Adrenal gland (tissue), 12 donors: ENCODE results near the gene CACNA1H. TPM values are rescaled to one million over a fixed set of nuclear protein-coding genes. Genes with fewer than 3 reads are reported as not detected.

Experiments
- DNase-seq, 7 donors: peaks; one replicate each; pipeline ENCODE4 v3.0.0-alpha.2; 2019 to 2020
- H3K27ac ChIP-seq, 5 donors: fragments of 200-600 bp; sonication (generic) in 4 of 5; 1 replicate in 3 of 5; 2 replicates in 2 of 5; pipeline versions ENCODE4 v1.5.1 to v1.8.0; 2016 to 2020; ENCODE audit warnings: mild to moderate bottlenecking in 1 of 5
- H3K27me3 ChIP-seq: fragments of 200-600 bp; 2 replicates; pipeline ENCODE4 v1.8.0; 2021
- H3K36me3 ChIP-seq, 2 donors: fragments of 200-600 bp; replicated peaks in 1 of 2; 1 replicate in 1 of 2; 2 replicates in 1 of 2; pipeline versions ENCODE4 v1.5.1 to v1.8.0; 2018 to 2022
- H3K4me1 ChIP-seq, 2 donors: fragments of 200-600 bp; replicated peaks in 1 of 2; 1 replicate in 1 of 2; 2 replicates in 1 of 2; pipeline versions ENCODE4 v1.5.1 to v1.8.0; 2018 to 2021
- H3K4me3 ChIP-seq, 4 donors: fragments of 200-600 bp; sonication (generic) in 3 of 4; one replicate each; pipeline ENCODE4 v1.5.1; 2016 to 2018
- H3K9me3 ChIP-seq, 3 donors: fragments of 200-600 bp; sonication (generic) in 1 of 3; replicated peaks in 1 of 3; 1 replicate in 2 of 3; 2 replicates in 1 of 3; pipeline versions ENCODE4 v1.5.1 to v1.8.0; 2016 to 2021
- CTCF ChIP-seq, 6 experiments: fragments of 450-650 bp in 4 of 6; fragments of 200-600 bp in 2 of 6; sonication (generic) in 1 of 6; IDR thresholded peaks; 1 replicate in 5 of 6; 2 replicates in 1 of 6; pipeline versions ENCODE4 v1.5.1 to v1.8.0; 2016 to 2021; ENCODE audit warnings: antibody characterized with exemption in 6 of 6, mild to moderate bottlenecking in 2 of 6, moderate library complexity in 1 of 6
- POLR2A ChIP-seq, 2 donors: fragments of 450-650 bp; IDR thresholded peaks; one replicate each; pipeline ENCODE4 v1.6.1; 2017; ENCODE audit warnings: antibody characterized with exemption in 2 of 2, mild to moderate bottlenecking in 2 of 2, moderate library complexity in 1 of 2
- WGBS, 4 donors: extraction: QIAGEN DNeasy Blood & Tissue Kit in 2 of 4; methylation state at CpG; one replicate each; pipeline versions ENCODE4 v1.1.5 to v1.1.7; 2013 to 2017; 5-methylcytosine and 5-hydroxymethylcytosine counted together
- intact Hi-C, 2 donors: fragments of 100-400 bp; cut with DNase I; formaldehyde crosslinking; loops; one replicate each; pipeline versions ENCODE4 v1.14.1 to v1.15.0; 2022 to 2023
- polyA plus RNA-seq, 3 donors: library from polyadenylated mRNA; stranded (reverse); fragments of 200-250 nt in 2 of 3; fragments of 350-450 nt in 1 of 3; fragmentation: Illumina TruSeq in 1 of 3; extraction: RNeasy Lipid Tissue Mini Kit (QIAGEN cat#74804) in 1 of 3; gene quantifications; one replicate each; pipeline ENCODE4 v1.2.3, GENCODE V29; 2013 to 2014
- total RNA-seq, 9 donors: library from RNA; depleted of rRNA in 4 of 9; stranded (reverse); fragments of >200 nt in 4 of 9; fragments of 120-200 nt in 1 of 9; fragmentation: NEBNext Ultra II Directional in 1 of 9; extraction: Animal tissue kit (Norgen Biotek cat#: 25700) in 1 of 9; gene quantifications; one replicate each; pipeline versions ENCODE4 v1.1.0 to v1.2.4, GENCODE V29; 2013 to 2023
- donor health status: healthy with polysubstance abuse.
- donor health status: Bipolar disorder and iron deficiency.
- donor health status: DM: yes; HTN: yes; CAD: no.
- donor health status: DM: no; HTN: no; CAD: no.
- donor health status: DM: no; HTN: no; CAD: no.
- donor health status: DM: yes; HTN: yes; CAD: no.

CACNA1H gene
- total and polyA plus RNA-seq, 12 donors: 14.0 to 121 (median 34.9) TPM

- H3K4me1 ChIP-seq: no peaks in the 10 kb centered on the region
- no peak overlapping the region for H3K4me3 ChIP-seq
- 82 to 84% (median 84%) methylated on average over 10 to 16 of the region's 16 CpGs; no CpG with 5 or more reads in 1 of the 4 donors for WGBS, 4 donors
- H3K36me3 ChIP-seq: peaks cover 0 to 29% of the 10 kb centered on the region in 2 donors
- DNase-seq: no peak
- no peaks in the 10 kb centered on the region for H3K27me3 ChIP-seq
- intact Hi-C loops: no loop called here
- H3K9me3 ChIP-seq: no peaks in the 10 kb centered on the region
- H3K27ac ChIP-seq: no peak overlapping the region
- TF ChIP-seq POLR2A (IDR thresholded peaks at IDR 0.05): no peak
- TF ChIP-seq CTCF (IDR thresholded peaks at IDR 0.05): no peak
These were observed 61.8 kb downstream of the CACNA1H start for GRCh38 chr16:1214719-1215118.

GRCh38 chr16:1215574-1216295 lies 62.8 kb downstream of the CACNA1H start:
- no peak overlapping the region for H3K27ac ChIP-seq
- intact Hi-C loops: no loop called here
- DNase-seq: no peak
- H3K4me1 ChIP-seq: no peaks in the 10 kb centered on the region
- TF ChIP-seq POLR2A (IDR thresholded peaks at IDR 0.05) (no peak), CTCF (IDR thresholded peaks at IDR 0.05) (no peak)
- no peaks in the 10 kb centered on the region for H3K9me3 ChIP-seq
- no peak overlapping the region for H3K4me3 ChIP-seq
- H3K27me3 ChIP-seq: no peaks in the 10 kb centered on the region
- H3K36me3 ChIP-seq: peaks cover 0 to 25% of the 10 kb centered on the region in 2 donors
- 76 to 87% (median 80%) methylated on average over 12 to 32 of the region's 32 CpGs for WGBS, 4 donors

- H3K36me3 ChIP-seq: peaks cover 0 to 20% of the 10 kb centered on the region in 2 donors
- no peaks in the 10 kb centered on the region for H3K4me1 ChIP-seq
- intact Hi-C loops: no loop called here
- DNase-seq: no peak
- H3K27me3 ChIP-seq: no peaks in the 10 kb centered on the region
- no peak overlapping the region for H3K4me3 ChIP-seq
- H3K27ac ChIP-seq: no peak overlapping the region
- WGBS, 4 donors: 86 to 93% (median 89%) methylated on average over 5 to 12 of the region's 12 CpGs
- H3K9me3 ChIP-seq: no peaks in the 10 kb centered on the region
- TF ChIP-seq POLR2A (IDR thresholded peaks at IDR 0.05): no peak
- no peak for TF ChIP-seq CTCF (IDR thresholded peaks at IDR 0.05)
These were observed 63.4 kb downstream of the CACNA1H start for GRCh38 chr16:1216296-1216619.

- no peaks in the 10 kb centered on the region for H3K27me3 ChIP-seq
- DNase-seq: no peak
- no peaks in the 10 kb centered on the region for H3K9me3 ChIP-seq
- no peak overlapping the region for H3K4me3 ChIP-seq
- TF ChIP-seq POLR2A (IDR thresholded peaks at IDR 0.05): no peak
- no peak for TF ChIP-seq CTCF (IDR thresholded peaks at IDR 0.05)
- H3K36me3 ChIP-seq: peaks cover 0 to 15% of the 10 kb centered on the region in 2 donors
- no peaks in the 10 kb centered on the region for H3K4me1 ChIP-seq
- intact Hi-C loops: no loop called here
- 92 to 94% (median 94%) methylated on average over 22 to 32 of the region's 32 CpGs for WGBS, 4 donors
- no peak overlapping the region for H3K27ac ChIP-seq
These were observed 63.9 kb downstream of the CACNA1H start for GRCh38 chr16:1216681-1217400.
